HepG2 (cell line): ENCODE measurements around the gene MAML1. TPM values are rescaled to one million over a fixed set of nuclear protein-coding genes. Genes with fewer than 3 reads are reported as not detected.
A peak's percentile ranks its signal among the peaks of the same experiment; 100 is the strongest.

Experiments
- ATF7-NPFF ChIP-seq: sonication (generic); formaldehyde crosslinking; IDR thresholded peaks from 2 replicates; pipeline ENCODE4 v1.8.1; 2023; ENCODE audit warnings: mild to moderate bottlenecking, low read depth, missing genetic modification reagents, moderate library complexity
- HMGXB4 ChIP-seq, 2 experiments: sonication (generic) in 1 of 2; formaldehyde crosslinking in 1 of 2; IDR thresholded peaks; 2 replicates each; pipeline versions ENCODE4 v1.4.0 to v1.6.1; 2018 to 2020; ENCODE audit warnings: missing genetic modification reagents in 2 of 2, borderline replicate concordance in 1 of 2, low read depth in 1 of 2, mild to moderate bottlenecking in 1 of 2, missing biosample characterization in 1 of 2
- KDM5B ChIP-seq: sonication (generic); formaldehyde crosslinking; IDR thresholded peaks from 2 replicates; pipeline ENCODE4 v1.4.0; 2020; ENCODE audit warnings: missing genetic modification reagents, mild to moderate bottlenecking, borderline replicate concordance
- MTA1 ChIP-seq: sonication (generic); formaldehyde crosslinking; IDR thresholded peaks from 2 replicates; pipeline ENCODE4 v1.4.0; 2020; ENCODE audit warnings: missing genetic modification reagents, mild to moderate bottlenecking, borderline replicate concordance
- MYC ChIP-seq: sonication (generic); formaldehyde crosslinking; IDR thresholded peaks from 2 replicates; pipeline ENCODE4 v1.9.0; 2021; ENCODE audit warnings: missing genetic modification reagents, borderline replicate concordance
- NAIF1 ChIP-seq: sonication (generic); formaldehyde crosslinking; IDR thresholded peaks from 2 replicates; pipeline ENCODE4 v1.5.0; 2020; ENCODE audit warnings: mild to moderate bottlenecking, missing genetic modification reagents, borderline replicate concordance
- NFKB2 ChIP-seq: sonication (generic); formaldehyde crosslinking; IDR thresholded peaks from 2 replicates; pipeline ENCODE4 v1.4.0; 2020; ENCODE audit warnings: missing genetic modification reagents, borderline replicate concordance
- POGZ ChIP-seq: sonication (generic); formaldehyde crosslinking; IDR thresholded peaks from 2 replicates; pipeline ENCODE4 v1.4.0; 2020; ENCODE audit warnings: mild to moderate bottlenecking, missing genetic modification reagents
- RARA ChIP-seq: IDR thresholded peaks from 2 replicates; pipeline ENCODE4 v1.6.1; 2016; ENCODE audit warnings: missing genetic modification reagents, missing compliant biosample characterization
- RBM22 ChIP-seq: fragments of 200-400 bp; formaldehyde crosslinking; optimal IDR thresholded peaks from 2 replicates; pipeline ENCODE3; 2017; ENCODE audit warnings: mild to moderate bottlenecking, low read length, moderate library complexity
- RFX3 ChIP-seq: IDR thresholded peaks from 2 replicates; pipeline ENCODE4 v1.6.1; 2016; ENCODE audit warnings: missing biosample characterization, missing genetic modification reagents
- SALL2 ChIP-seq: sonication (generic); formaldehyde crosslinking; IDR thresholded peaks from 2 replicates; pipeline ENCODE4 v1.8.1; 2023; ENCODE audit warnings: mild to moderate bottlenecking, missing genetic modification reagents, inconsistent platforms
- SP1 ChIP-seq, 2 experiments: fragments of 450-650 bp in 1 of 2; sonication (generic) in 1 of 2; formaldehyde crosslinking in 1 of 2; IDR thresholded peaks; 2 replicates each; pipeline versions ENCODE4 v1.4.0 to v1.6.1; 2016 to 2020; ENCODE audit warnings: missing genetic modification reagents in 1 of 2
- TIGD3 ChIP-seq: sonication (generic); formaldehyde crosslinking; IDR thresholded peaks from 2 replicates; pipeline ENCODE4 v1.5.1; 2020; ENCODE audit warnings: mild to moderate bottlenecking, missing genetic modification reagents, borderline replicate concordance
- XRCC5 ChIP-seq: fragments of 200-400 bp; formaldehyde crosslinking; optimal IDR thresholded peaks from 2 replicates; pipeline ENCODE3; 2017; ENCODE audit warnings: mild to moderate bottlenecking, low read length
- ZNF362 ChIP-seq: sonication (generic); formaldehyde crosslinking; IDR thresholded peaks from 2 replicates; pipeline ENCODE4 v1.4.0; 2020; ENCODE audit warnings: missing genetic modification reagents, mild to moderate bottlenecking, borderline replicate concordance
- ZNF710 ChIP-seq: sonication (generic); formaldehyde crosslinking; IDR thresholded peaks from 2 replicates; pipeline ENCODE4 v1.5.0; 2020; ENCODE audit warnings: mild to moderate bottlenecking, missing genetic modification reagents, borderline replicate concordance
- polyA plus RNA-seq, 8 experiments: library from polyadenylated mRNA; depleted of rRNA in 3 of 8; stranded (reverse) in 7 of 8; unstranded in 1 of 8; fragments of >200 nt; fragmentation: Illumina TruSeq in 4 of 8; extraction: Trizol in 4 of 8; gene quantifications; 2 replicates each; pipeline versions ENCODE4 v1.2.1 to v1.2.3, GENCODE V29; 2011 to 2016; ENCODE audit warnings: low read depth in 4 of 8, missing spikeins in 1 of 8, mixed read lengths in 1 of 8; ENCODE audit not compliant: insufficient read depth in 1 of 8
- total RNA-seq, 5 experiments: library from RNA; depleted of rRNA; stranded (reverse); fragments of >200 nt; fragmentation: Illumina TruSeq; extraction: Trizol; gene quantifications; 2 replicates each; pipeline ENCODE4 v1.2.3, GENCODE V29; 2016; ENCODE audit warnings: low read depth in 1 of 5
- TF ChIP-seq, protein P1 (sequence below): IDR thresholded peaks from 2 replicates; pipeline ENCODE4 v1.6.1; 2012; ENCODE audit warnings: low read length, improper control_type of control experiment

MAML1 gene
- total and polyA plus RNA-seq, 2 of the 13 experiments (the other 11 are each of a cell fraction or from before 2014, with no cell fraction given), result 10.0 to 10.8 TPM

GRCh38 chr5:179825655-179826182, 93.1 kb downstream of the MAML1 start (continued):
- TF ChIP-seq HMGXB4 (CRISPR knock-in tag; IDR thresholded peaks at IDR 0.05; ENCODE audit: borderline replicate concordance in 1 of 2, low read depth in 1 of 2), result peak; percentile 20 to 34; a peak in 2 of 4 replicates
- peak; percentile 54; the same call in 1 of the 2 replicates for TF ChIP-seq KDM5B
- TF ChIP-seq TIGD3, result no peak
- peak; percentile 48; the same call in 1 of the 2 replicates for TF ChIP-seq MYC (CRISPR knock-in tag)
- TF ChIP-seq RFX3, result no peak
- TF ChIP-seq, protein P1, sequence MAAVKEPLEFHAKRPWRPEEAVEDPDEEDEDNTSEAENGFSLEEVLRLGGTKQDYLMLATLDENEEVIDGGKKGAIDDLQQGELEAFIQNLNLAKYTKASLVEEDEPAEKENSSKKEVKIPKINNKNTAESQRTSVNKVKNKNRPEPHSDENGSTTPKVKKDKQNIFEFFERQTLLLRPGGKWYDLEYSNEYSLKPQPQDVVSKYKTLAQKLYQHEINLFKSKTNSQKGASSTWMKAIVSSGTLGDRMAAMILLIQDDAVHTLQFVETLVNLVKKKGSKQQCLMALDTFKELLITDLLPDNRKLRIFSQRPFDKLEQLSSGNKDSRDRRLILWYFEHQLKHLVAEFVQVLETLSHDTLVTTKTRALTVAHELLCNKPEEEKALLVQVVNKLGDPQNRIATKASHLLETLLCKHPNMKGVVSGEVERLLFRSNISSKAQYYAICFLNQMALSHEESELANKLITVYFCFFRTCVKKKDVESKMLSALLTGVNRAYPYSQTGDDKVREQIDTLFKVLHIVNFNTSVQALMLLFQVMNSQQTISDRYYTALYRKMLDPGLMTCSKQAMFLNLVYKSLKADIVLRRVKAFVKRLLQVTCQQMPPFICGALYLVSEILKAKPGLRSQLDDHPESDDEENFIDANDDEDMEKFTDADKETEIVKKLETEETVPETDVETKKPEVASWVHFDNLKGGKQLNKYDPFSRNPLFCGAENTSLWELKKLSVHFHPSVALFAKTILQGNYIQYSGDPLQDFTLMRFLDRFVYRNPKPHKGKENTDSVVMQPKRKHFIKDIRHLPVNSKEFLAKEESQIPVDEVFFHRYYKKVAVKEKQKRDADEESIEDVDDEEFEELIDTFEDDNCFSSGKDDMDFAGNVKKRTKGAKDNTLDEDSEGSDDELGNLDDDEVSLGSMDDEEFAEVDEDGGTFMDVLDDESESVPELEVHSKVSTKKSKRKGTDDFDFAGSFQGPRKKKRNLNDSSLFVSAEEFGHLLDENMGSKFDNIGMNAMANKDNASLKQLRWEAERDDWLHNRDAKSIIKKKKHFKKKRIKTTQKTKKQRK, result no peak
- no peak for TF ChIP-seq NAIF1 (CRISPR knock-in tag)
- 0 out of 2 replicates have a peak, but pooled peaks have one; percentile 38 for TF ChIP-seq SALL2 (CRISPR knock-in tag)
- peak; percentile 31; the same call in 1 of the 2 replicates for TF ChIP-seq RARA (CRISPR knock-in tag)
- peak; percentile 96 for TF ChIP-seq ZNF362 (CRISPR knock-in tag)
- peak; percentile 33 for TF ChIP-seq RBM22
- peak; percentile 27 for TF ChIP-seq ATF7-NPFF (CRISPR knock-in tag)
- 0 out of 2 replicates have a peak, but pooled peaks have one; percentile 59 for TF ChIP-seq ZNF710
- peak; percentile 53; the same call in 1 of the 2 replicates for TF ChIP-seq NFKB2
- peak; percentile 25; the same call in 1 of the 2 replicates for TF ChIP-seq MTA1 (CRISPR knock-in tag)
- no peak for TF ChIP-seq POGZ (CRISPR knock-in tag)
- TF ChIP-seq XRCC5, result peak; percentile 28
- no peak for TF ChIP-seq SP1 (IDR thresholded peaks at IDR 0.05)
- 0 out of 2 replicates have a peak, but pooled peaks have one; percentile 39 for TF ChIP-seq SP1 (CRISPR knock-in tag; IDR thresholded peaks at IDR 0.05)
